Pulmonary artery endothelial cell (primary cell): ENCODE data around the gene SLC22A1. TPM values are rescaled to one million over a fixed set of nuclear protein-coding genes. Genes with fewer than 3 reads are reported as not detected.
A peak's percentile ranks its signal among the peaks of the same experiment; 100 is the strongest.
"Not testable (repeated sequence)": the region's sequence is repeated elsewhere in the genome, so short reads cannot be mapped to it uniquely, and the experiment has no call there.

ENCODE experiments used
- DNase-seq: peaks from one replicate; pipeline ENCODE4 v3.0.0-alpha.2; 2011; ENCODE audit warnings: low read depth, low spot score
- total RNA-seq: library from RNA; depleted of rRNA; stranded (reverse); fragments of >200 nt; gene quantifications from 2 replicates; pipeline ENCODE4 v1.2.3, GENCODE V29; 2014

The SLC22A1 gene
- total RNA-seq, 1 donor from 2014 or later: 0.07 TPM

DNA sequence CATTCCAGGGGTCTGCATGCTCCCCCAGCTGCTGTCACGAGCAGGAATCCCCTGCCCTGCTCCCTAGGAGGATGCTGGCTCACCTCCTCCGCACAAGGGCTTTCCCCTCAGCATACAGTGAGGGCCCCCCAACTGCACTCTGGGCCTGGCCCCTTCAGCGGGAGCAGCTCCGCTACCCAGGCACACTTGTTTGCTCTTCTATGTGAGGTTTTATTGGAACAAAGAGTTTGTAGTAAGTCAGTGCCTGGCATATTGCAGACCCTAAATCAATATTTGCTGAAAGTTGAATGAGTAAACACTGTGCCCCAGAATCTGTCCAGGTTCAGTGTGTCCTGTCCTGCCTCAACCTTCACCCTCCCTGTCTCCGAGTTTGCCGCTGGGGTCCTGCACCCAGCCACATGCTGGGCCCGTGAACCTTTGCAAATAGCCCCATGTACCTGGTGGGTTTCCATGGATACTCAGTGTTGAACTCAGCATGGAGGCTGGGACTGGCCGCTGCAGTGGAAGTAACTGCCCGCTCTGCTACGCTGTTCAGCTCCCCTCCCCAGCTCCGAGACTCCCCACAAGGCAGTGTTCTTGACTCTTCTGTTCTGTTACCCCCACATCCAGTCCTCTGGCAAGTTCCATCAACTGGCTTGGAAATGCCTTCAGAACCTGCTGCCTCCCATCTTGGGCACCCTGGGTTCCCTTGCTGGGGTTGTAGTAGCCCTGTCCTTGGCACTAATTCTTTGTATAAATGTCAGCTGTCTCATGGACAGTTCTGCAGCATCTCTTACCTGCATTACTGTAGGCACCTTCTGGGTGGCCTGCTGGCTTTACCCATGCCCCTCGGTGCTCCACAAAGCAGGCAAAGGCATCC lies 15.7 kb downstream of the SLC22A1 start:
- DNase-seq: no peak

DNA sequence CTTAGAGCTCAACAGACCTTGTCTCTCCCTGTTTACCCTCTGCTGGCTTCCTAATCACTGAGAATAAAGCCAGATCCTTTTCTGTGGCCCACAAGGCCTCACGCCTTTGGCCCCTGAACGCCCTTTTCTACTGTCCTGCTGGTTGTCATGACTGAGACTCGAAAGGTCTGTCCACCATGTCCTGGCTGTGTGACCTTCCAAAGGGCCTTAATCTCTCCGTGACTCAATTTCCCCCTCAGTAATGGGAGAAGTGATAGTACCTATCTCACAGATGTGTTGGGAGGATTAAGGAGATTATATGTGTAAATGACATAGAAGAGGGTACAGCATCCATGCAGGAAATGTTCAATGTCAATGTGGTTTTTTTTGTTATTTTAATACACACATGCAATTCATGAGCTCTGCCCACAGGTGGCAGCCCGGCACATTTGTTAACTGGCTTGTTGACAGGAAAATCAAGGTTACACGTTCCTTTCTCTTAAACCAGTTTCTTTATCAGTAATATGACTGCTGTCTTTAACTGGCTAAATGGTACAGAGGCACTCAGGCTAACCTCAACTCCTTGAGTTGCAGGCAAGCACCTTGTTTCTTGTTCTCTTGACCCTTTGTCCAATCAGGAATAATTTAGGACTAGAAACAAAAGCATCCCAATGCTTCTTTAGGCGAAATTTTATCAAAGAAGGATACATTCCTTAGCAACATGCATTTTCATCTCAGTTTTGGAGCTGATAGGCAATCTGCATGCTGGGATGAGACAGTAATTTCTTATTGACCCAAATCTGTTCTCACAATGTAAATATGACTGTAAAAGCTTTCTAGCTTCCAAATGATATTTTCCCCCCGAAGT lies 16.6 kb downstream of the SLC22A1 start:
- peak; percentile 13 for DNase-seq

DNA sequence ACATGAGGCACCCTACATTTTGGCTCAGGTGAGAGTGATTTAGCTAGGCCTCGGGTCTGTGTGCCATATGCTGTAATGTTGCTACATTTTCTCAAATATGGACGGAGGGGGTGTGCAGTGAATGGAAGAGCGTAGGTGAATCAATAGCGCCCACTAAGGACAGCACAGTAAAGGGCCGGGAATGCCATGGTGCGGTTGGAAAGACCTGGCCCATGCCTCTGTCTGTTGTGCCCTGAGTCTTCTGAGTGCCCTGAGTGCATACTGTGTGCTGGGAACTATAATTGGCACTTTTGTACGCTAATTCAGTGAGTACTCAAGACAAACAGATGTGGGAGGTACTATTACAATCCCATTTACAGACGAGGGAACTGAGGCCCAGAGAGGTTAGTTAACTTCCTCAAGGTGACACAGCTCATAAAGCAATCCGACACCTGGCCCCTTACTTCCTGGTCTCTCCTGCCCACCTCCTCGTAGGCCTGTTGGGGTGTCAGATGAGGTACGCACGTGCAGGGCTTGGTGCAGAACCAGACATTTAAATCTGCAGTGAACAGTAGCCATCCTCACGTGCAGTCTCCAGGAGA lies 17.3 kb downstream of the SLC22A1 start:
- DNase-seq: no peak

DNA sequence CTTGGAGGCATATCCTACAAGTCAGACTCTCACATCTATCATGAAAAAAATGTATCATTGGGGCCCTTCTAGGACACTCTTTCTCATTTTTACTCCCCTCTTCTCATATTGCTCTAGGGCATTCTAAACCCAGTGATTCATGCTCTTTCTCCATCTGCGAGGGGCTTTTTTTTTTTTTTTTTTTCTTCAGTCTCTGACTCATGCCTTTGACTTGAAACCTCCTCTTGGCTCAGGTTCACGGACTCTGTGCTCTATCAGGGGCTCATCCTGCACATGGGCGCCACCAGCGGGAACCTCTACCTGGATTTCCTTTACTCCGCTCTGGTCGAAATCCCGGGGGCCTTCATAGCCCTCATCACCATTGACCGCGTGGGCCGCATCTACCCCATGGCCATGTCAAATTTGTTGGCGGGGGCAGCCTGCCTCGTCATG lies 17.8 kb downstream of the SLC22A1 start:
- no peak for DNase-seq

DNA sequence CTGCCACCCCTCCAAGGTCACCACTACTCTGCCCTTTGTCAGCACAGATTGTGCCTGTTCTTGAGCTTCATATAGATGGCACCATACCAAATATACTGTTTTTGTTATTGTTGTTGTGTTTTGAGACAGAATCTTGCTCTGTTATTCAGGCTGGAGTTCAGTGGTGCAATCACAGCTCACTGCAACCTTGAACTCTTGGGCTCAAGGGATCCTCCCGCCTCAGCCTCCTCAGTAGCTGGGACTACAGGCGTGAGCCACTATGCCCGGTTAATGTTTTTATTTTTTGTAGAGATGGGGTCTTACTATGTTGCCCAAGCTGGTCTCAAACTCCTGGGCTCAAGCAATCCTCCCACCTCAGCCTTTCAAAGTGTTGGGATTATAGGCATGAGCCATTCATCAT lies 18.9 kb downstream of the SLC22A1 start:
- DNase-seq: not testable (repeated sequence)

DNA sequence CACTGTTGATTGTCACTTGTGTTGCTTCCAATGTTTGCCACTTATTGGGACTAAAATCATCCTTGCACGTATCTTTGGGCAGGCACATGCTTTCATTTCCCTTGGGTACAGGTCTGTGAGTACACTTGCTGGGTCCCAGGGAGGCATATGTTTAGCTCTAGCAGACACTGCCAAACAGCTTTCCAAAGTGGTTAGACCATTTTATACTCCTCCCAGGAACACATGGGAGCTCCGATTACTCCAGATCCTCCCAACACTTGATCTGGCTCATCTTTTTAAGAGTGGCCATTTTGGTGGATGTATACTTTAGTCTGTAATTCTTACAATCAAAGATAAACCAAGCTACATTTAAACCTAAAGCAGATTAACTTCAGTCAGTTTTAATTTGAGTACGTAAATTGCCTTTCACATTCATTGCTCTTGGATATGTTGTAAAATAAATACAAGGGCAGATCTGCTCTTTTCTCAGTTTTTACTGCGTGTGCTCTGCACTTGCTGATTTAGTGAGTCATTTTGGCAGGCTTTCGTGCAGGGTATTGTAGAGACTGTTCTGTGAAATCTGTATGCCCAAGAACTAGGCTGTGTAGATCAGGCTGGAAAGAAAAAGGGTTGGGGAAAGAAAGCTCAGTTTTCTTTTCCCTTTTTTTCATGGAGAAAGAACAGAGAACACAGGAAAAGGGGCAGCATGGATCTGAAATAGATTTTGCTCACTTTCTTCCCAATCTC lies 19.5 kb downstream of the SLC22A1 start:
- no peak for DNase-seq

DNA sequence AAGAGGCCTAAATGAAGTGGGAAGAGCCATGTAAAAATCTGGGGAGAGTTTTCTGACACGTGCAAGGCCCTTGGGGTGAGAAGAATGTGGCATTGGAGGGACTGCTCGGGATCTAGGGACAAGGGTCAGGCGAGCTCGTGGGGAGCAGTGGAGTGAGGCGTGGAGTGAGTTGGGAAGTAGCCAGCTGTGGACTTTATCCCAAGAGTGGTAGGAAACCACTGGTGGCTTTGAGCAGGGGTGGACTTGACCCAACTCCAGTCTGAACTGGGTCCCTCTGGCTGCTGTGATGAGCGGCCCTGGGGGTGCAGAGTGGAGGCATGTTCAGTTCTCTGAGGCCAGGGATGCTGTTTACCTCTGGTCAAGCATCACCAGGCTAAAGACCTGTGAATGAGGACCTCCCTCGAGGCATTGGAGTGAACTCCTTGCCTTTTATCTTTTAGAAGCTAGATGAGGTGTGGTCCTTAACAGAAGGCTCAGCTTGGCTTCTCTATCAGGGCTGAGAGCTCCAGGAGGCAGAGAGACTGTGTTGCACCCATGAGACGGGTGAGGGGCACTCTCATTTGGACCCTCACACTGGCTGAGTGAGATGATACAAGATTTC lies 20.6 kb downstream of the SLC22A1 start:
- no peak for DNase-seq

DNA sequence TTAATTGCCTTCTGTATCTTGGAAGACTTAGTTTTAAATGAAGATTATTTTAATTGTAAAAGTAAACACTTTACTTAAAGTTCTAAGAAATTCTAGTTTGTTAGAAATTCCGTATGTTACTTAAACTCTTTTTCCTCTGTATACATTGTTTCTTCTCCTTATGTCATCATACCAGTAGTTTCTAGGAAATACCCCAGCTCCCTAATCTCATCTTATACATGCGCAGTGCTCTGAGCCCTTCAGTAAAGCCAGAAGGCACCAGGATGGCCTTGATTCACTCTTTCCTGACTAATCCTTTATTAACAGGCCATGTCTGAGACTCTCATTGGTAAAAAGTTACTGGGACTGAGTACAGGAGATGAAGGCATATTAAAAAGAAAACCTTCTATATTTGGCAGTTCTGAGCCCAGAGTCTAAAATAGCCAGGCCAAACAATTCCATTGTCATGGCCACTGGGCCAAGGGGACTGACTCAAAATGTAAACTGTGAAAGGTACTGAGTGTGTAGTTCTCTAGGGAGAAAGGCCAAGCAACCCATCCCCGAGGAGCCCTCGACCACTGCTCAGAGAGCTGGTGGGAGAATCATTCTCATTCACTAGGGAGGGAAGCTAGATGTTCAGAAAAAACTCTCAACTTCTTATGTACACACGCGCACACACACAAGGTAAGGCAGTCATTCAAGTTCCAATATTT lies 25.0 kb downstream of the SLC22A1 start:
- DNase-seq: no peak

DNA sequence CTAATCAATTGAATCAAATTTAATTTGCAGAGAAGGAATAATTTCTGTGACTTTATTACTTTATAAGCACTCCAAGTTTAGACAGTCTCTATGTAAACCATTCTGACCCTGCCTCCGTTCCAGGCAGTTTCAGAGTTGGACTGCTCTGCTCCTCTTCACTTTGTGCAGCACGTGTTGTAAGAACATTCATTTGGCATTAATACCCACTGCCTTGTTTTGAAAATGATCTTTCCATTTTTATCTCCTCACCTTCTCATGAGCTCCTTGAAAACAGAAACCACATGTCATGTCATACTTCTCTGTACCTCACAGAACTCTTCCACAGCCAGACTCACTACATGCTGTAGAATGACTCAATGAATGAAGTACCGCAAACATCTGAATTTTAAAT lies 25.5 kb downstream of the SLC22A1 start:
- no peak for DNase-seq

DNA sequence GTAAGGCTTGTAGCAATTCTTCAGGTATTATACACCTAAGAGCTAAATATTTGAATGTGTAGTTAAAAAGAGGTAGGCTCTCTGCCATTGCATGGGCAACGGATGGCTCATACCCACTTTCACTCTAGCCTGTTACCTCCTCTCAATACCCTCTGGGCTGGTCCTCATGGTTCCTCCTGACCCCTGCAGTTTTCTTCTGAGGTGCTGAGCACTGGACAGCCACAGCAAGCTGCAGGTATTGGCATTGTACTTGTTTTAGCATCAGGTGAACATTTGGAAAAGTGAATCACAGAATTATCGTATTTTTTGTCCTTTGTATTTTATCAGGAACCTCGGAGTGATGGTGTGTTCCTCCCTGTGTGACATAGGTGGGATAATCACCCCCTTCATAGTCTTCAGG lies 32.9 kb downstream of the SLC22A1 start:
- no peak for DNase-seq

DNA sequence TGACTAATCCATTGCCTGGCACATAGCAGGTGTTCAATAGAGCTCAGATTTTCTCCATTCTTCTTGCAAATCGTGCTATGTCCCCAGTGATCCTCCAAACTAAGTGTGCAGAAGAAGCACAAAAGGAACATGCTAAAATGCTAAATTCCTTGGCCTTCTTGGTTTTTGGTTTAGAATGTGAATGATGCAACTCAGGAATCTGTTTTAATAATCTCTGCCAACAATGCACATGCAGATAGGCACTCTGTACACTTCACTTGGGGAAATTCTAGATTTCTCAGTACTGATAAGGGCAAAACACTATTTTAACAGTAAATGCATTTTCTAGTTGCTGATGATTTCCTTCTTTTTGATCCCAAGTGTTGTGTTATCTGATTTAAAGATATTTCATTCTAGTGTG lies 35.2 kb downstream of the SLC22A1 start:
- DNase-seq: no peak

DNA sequence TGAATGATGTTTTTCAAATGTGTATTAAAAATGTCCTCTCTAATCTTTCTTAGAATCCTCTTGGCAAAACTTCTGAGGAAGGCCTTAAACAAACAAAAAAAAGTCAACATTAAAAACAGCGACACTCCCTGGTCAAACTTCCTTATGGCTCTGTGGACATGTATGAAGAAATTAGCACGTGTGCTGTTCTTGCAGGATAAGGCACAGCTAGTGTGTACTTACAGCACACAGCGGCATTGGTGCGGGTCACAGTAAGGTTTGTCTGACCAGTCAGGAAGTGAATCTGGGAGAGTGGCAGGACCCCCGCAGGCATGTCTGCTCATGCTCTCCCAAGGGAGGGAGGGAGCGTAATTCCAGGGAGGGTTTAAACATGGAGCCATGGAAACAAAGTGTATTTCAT lies 38.8 kb downstream of the SLC22A1 start:
- DNase-seq: no peak

DNA sequence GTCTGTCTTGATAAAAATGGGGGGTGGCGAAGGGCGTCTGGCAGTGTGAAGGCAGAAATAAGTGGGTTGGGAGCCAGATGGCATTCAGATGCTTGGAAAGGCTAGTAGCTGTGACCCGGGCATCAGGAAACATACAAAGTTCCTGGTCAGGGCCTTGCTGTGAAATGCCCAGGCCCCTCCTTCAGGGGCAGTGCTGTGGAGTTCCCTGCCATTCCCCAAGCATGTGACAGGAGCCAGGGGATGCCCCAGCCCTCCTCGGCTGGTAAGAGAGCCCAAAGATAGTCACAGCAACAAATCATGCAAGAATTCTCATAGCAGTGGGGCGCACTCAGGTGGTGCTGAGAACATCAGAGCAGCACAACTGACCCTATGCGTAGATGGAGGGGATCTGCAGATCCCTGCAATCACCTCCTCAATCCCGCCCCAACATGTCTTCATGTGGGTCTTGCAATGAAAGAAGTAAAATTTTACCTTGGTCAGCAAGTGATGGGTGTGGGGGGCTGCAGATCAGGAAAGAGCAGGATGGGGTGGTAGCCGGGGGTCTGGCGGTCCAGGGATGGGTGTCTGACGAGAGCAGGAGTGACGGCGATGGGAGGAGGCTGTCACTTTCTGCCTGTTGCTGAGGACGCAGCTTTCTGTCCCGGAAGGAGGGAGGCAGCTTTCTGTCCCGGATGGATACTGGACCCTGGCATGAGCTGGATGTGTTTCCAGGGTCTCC lies 39.5 kb downstream of the SLC22A1 start:
- DNase-seq: no peak

DNA sequence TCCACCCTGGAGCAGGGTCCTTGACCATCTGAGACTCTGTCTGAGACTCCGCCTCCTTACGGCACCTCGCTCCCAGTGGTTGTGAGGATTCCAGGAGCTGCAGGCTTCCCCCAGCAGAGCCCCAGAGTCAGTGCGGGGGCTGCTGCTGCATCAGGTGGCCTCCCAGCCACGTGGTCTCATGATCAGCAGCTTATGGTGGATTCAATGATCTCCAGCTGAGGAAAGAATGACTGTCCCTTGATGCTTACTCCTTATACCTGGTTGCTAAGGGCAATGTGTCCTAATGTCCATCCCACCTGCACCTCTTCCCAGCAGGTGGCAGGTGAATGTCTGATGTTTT lies 40.0 kb downstream of the SLC22A1 start:
- DNase-seq: no peak

DNA sequence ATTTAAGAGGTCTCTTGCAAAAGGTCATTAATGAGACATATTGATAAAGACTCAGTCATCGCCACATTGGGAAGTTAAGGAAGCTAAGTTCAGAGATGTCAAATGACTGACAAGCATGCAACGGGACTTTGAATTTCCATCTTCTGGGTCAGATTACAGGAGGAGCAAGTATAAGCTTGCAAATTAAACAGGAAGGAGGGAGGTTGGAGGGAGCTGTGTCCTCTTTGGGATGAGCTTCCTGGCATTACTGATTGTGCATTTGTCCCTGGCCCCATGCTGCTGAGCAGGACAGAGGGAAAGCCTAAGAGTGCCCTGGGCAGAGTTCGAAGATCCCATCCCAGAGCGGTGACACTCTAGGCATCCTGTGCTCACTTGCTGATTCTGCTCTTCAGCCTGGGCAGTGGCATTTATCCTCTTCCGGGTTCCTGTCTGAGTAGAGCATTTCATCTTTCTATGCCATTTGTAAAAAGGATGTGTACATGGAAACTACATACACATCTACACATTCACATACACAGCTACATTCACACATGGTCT lies 40.5 kb downstream of the SLC22A1 start:
- DNase-seq: no peak

DNA sequence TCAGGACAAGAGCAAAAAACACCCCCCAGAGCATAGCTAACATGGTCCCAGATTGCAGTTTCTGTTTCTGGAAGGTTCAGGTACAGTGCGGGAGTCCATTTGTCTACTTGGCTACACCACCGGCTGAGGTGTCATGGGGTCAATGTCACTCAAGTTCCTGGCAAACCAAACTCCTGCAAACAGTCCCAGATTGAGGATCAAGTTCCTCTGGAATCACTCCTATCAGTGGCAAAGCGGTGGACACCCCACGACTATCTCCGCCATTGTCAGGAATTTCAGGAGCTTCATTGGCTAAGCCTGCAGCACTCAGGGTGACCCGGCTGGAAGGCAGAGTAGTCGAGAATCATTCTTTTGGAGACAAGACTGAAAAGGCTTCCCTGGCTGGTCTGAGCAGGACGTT lies 41.8 kb downstream of the SLC22A1 start:
- no peak for DNase-seq

DNA sequence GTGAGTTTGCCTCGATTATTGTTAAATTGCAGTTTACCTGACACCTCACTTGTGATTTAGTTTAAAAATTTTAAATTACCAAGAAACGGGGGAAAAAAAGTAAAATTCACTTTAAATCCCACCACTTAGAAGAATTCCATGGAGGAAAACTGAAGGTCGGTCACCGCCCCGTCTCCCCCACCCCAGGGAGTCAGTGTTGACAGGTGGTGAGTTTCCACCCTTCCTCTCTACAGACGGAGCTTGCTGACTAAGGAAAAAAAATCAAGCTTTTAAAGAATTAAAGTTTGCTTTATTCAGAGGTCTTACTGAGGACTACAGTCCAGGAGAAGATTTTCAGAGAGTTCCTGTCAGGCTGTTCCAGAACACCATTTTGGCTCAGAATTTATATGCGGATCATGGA lies 42.3 kb downstream of the SLC22A1 start:
- no peak for DNase-seq

DNA sequence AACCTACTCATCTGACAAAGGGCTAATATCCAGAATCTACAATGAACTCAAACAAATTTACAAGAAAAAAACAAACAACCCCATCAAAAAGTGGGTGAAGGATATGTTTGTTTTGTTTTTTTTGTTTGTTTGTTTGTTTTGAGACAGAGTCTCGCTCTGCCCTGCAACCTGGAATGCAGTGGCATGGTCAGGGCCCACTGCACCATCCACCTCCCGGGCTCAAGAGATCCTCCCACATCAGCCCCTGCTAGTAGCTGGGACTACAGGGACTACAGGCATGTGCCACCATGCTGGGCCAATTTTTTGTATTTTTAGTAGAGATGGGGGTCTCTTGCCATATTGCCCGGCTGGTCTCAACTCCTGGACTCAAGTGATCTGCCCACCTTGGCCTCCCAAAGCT lies 44.3 kb downstream of the SLC22A1 start:
- not testable (repeated sequence) for DNase-seq

DNA sequence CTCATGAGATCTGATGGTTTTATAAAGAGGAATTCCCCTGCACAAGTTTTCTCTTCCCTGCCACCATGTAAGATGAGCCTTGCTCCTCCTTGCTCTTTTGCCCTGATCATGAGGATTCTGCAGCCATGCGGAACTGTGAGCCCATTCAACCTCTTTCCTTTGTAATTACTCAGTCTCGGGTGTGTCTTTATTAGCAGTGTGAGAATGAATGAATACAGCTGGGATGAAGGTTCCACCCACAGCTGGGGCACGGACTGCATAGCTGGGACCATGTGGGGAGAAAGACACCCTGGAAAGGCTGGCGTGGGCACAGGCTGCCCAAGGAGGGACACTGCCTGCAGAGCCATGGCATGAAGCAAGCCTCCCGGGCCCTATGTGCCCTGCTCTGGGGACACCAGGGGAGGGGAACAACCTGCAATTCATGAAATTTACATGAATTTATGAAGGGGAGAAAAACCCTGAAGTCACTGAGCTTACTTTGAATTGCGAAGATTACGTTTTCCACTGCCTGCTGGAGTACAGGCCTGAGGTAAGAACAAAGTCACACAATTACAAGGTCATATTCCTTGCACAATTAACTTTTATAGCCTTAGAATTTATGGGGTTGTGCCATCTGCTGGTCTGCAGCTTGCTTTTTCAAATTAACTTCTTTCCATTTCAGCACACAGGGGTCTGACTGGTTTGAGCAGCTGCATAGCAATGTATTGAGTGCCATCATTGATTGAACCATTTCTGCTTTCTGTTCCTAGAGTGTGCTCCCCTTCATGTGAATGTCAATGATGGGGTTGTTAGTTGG lies 46.2 kb downstream of the SLC22A1 start:
- no peak for DNase-seq
